Smooth muscle cell (in vitro differentiated cells): Measurements from ENCODE around the gene SSBP2. TPM values are rescaled to one million over a fixed set of nuclear protein-coding genes. Genes with fewer than 3 reads are reported as not detected.

Experiments
- DNase-seq: peaks from one replicate; lab custom pipeline; 2025; ENCODE audit not compliant: unreplicated experiment; lab: John Stamatoyannopoulos, UW
- H2AFZ ChIP-seq: fragments of 200-600 bp; sonication (generic); 2 replicates; pipeline ENCODE4 v1.6.0; 2016; ENCODE audit warnings: antibody characterized with exemption, low read depth, mild to moderate bottlenecking
- H3F3A ChIP-seq: fragments of 200-600 bp; sonication (generic); 2 replicates; pipeline ENCODE4 v1.6.0; 2017; ENCODE audit warnings: antibody characterized with exemption, low read depth
- H3K27ac ChIP-seq: fragments of 200-600 bp; sonication (generic); 2 replicates; pipeline ENCODE4 v1.5.1; 2016; ENCODE audit warnings: low read depth, mild to moderate bottlenecking
- H3K27me3 ChIP-seq: fragments of 200-600 bp; sonication (generic); 2 replicates; pipeline ENCODE4 v1.6.1; 2016; ENCODE audit warnings: low read depth, mild to moderate bottlenecking
- H3K36me3 ChIP-seq: fragments of 200-600 bp; sonication (generic); 2 replicates; pipeline ENCODE4 v1.5.1; 2016; ENCODE audit warnings: low read depth
- H3K4me1 ChIP-seq: fragments of 200-600 bp; sonication (generic); 2 replicates; pipeline ENCODE4 v1.5.1; 2016; ENCODE audit warnings: low read depth
- H3K4me2 ChIP-seq: fragments of 200-600 bp; sonication (generic); 2 replicates; pipeline ENCODE4 v1.6.0; 2016; ENCODE audit warnings: mild to moderate bottlenecking
- H3K4me3 ChIP-seq: fragments of 200-600 bp; sonication (generic); 2 replicates; pipeline ENCODE4 v1.5.1; 2016; ENCODE audit warnings: mild to moderate bottlenecking
- H3K79me2 ChIP-seq: fragments of 200-600 bp; sonication (generic); 2 replicates; pipeline ENCODE4 v1.6.0; 2016; ENCODE audit warnings: low read depth, mild to moderate bottlenecking
- H3K9ac ChIP-seq: fragments of 200-600 bp; sonication (generic); 2 replicates; pipeline ENCODE4 v1.6.0; 2016; ENCODE audit warnings: low read depth
- H3K9me3 ChIP-seq: fragments of 200-600 bp; sonication (generic); replicated peaks from 2 replicates; pipeline ENCODE4 v1.5.1; 2016; ENCODE audit warnings: low read depth
- H4K20me1 ChIP-seq: fragments of 200-600 bp; sonication (generic); 2 replicates; pipeline ENCODE4 v1.6.0; 2016; ENCODE audit warnings: low read depth
- WGBS: methylation state at CpG from one replicate; pipeline ENCODE4 v1.1.7; 2016; ENCODE audit warnings: low lambda C conversion rate; 5-methylcytosine and 5-hydroxymethylcytosine counted together
- polyA plus RNA-seq: library from polyadenylated mRNA; unstranded; fragments of >200 nt; fragmentation: Nextera tagmentation; extraction: Ambion mirVana; gene quantifications from 2 replicates; pipeline ENCODE4 v1.2.1, GENCODE V29; 2016
- total RNA-seq: library from RNA; depleted of rRNA; stranded (reverse); fragments of >200 nt; gene quantifications from 2 replicates; pipeline ENCODE4 v1.2.3, GENCODE V29; 2014
- TF ChIP-seq, protein P1 (sequence below): fragments of 200-600 bp; sonication (generic); IDR thresholded peaks from 2 replicates; pipeline ENCODE4 v1.5.1; 2017; ENCODE audit warnings: borderline replicate concordance, mild to moderate bottlenecking, antibody characterized with exemption; ENCODE audit not compliant: insufficient read depth, poor library complexity, severe bottlenecking

SSBP2 gene
- total and polyA plus RNA-seq, 2 experiments from 2014 or later = 44.0 to 48.0 TPM

DNA sequence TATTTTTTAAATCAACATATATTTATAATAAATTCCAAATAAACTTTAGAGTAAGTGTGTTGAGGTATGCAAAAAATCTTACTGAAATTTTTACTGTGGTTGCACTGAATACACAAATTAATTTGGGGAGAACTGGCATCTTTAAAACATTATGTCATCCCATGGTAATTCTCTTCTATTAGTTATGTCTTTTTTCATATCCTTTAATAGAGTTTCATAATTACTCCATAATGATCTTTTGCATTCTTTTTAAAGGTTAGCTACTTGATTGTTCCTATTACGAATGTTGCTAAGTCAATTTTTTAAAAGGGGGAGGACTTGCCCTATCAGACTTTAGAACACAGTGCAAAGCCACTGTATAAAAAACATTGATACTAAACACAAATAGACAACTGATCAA, 26.8 kb downstream of the SSBP2 start:
- 100% methylated on average over 1 of the region's 1 CpG for WGBS
- Histone ChIP-seq H3K9me3 (no peaks in the 10 kb centered on the region), H3K36me3 (no peaks in the 10 kb centered on the region), H3K9ac (no peak overlapping the region), H3K79me2 (peaks cover 63% of the 10 kb centered on the region), H2AFZ (no peak overlapping the region), H3K4me1 (peaks cover 3% of the 10 kb centered on the region), H3K27me3 (no peaks in the 10 kb centered on the region), H3K4me2 (no peak overlapping the region), H3K27ac (no peak overlapping the region), H3K4me3 (no peak overlapping the region), H3F3A (no peaks in the 10 kb centered on the region), H4K20me1 (peaks cover 51% of the 10 kb centered on the region)
- DNase-seq = no peak
- TF ChIP-seq, protein P1, sequence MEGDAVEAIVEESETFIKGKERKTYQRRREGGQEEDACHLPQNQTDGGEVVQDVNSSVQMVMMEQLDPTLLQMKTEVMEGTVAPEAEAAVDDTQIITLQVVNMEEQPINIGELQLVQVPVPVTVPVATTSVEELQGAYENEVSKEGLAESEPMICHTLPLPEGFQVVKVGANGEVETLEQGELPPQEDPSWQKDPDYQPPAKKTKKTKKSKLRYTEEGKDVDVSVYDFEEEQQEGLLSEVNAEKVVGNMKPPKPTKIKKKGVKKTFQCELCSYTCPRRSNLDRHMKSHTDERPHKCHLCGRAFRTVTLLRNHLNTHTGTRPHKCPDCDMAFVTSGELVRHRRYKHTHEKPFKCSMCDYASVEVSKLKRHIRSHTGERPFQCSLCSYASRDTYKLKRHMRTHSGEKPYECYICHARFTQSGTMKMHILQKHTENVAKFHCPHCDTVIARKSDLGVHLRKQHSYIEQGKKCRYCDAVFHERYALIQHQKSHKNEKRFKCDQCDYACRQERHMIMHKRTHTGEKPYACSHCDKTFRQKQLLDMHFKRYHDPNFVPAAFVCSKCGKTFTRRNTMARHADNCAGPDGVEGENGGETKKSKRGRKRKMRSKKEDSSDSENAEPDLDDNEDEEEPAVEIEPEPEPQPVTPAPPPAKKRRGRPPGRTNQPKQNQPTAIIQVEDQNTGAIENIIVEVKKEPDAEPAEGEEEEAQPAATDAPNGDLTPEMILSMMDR = no peak

DNA sequence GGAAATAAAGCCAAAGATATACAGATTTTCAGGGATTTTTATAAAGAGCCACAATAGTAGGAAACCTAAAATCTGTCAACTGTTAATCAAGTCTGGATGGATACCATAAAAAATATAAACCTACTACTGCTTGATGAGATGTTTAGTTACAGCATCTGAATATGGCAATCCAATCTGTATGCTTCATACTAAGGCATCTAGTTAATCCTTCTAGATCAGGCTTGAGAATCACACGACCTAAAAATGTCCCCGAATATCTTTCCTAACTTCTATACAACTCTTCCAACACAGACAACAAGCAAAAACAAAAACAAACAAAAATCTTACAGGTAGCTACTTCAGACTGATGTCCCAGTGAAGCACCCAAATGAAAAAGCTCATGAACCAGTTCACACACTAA, 29.8 kb downstream of the SSBP2 start:
- Histone ChIP-seq H3K27ac (no peak overlapping the region), H3F3A (no peaks in the 10 kb centered on the region), H3K27me3 (no peaks in the 10 kb centered on the region), H3K4me2 (no peak overlapping the region), H2AFZ (no peak overlapping the region), H3K4me3 (no peak overlapping the region), H3K4me1 (peaks cover 17% of the 10 kb centered on the region), H3K79me2 (peaks cover 59% of the 10 kb centered on the region), H3K36me3 (no peaks in the 10 kb centered on the region), H3K9ac (no peak overlapping the region), H4K20me1 (peaks cover 59% of the 10 kb centered on the region), H3K9me3 (no peaks in the 10 kb centered on the region)
- no peak for DNase-seq
- TF ChIP-seq, protein P1 = no peak
- 66% methylated on average over 2 of the region's 2 CpGs for WGBS

DNA sequence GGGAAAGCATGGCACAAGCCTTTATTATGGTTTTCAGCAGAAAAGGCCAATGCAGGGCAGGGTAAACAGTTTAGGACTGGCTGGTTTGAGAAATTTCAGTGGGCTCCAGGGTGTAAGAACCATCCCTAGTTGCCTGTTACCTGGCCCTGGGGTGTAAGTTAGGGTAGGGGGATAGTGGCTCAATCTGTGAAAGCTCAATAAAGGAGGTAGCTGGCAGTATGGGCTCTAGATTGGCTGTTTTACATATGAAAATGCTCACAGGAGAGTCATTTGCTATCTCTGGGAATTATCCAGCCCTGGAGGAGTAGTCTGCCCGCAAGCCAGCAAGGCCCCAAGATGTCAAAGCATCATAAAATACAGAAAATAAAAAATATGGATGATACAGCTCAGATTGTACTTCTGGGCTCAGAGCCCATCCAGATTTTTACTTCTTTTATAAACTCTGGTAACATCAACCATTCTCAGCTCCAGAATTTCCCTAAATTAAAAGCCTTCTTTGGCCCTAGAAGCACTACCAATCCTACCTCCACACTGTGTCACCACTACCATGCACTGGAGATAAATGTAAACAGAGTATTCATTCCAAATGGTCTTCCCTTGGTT, 31.1 kb downstream of the SSBP2 start:
- peaks cover 52% of the 10 kb centered on the region for H3K79me2 ChIP-seq
- peaks cover 17% of the 10 kb centered on the region for H3K4me1 ChIP-seq
- no peak overlapping the region for H3K4me2 ChIP-seq
- no peaks in the 10 kb centered on the region for H3K9me3 ChIP-seq
- DNase-seq = no peak
- no peaks in the 10 kb centered on the region for H3K36me3 ChIP-seq
- no peaks in the 10 kb centered on the region for H3K27me3 ChIP-seq
- no peaks in the 10 kb centered on the region for H3F3A ChIP-seq
- peaks cover 55% of the 10 kb centered on the region for H4K20me1 ChIP-seq
- WGBS = 89% methylated on average over 1 of the region's 1 CpG
- no peak overlapping the region for H3K4me3 ChIP-seq
- H3K27ac ChIP-seq = no peak overlapping the region
- H2AFZ ChIP-seq = no peak overlapping the region
- H3K9ac ChIP-seq = no peak overlapping the region
- TF ChIP-seq, protein P1 = no peak

DNA sequence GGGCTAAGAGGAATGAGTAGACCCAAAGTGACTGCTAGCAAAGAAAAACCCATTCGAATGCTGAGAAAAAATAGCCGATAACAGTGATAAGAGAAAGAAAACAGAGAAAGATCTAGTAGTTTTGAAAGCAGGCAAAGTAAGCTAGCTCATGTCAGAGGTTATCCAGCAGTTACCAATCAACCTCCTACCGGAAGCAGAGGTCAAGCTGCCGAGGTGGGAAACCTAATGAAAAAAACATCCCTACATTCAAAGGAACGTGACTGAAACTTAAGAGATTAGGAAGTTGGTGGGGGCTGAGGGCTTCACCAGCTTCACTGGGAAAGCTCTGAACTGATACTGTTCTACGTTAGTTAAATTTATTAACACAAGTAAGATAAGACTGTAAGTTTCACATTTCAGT, 32.6 kb downstream of the SSBP2 start:
- peak overlapping the region; percentile 78 for H2AFZ ChIP-seq
- no peaks in the 10 kb centered on the region for H3K9me3 ChIP-seq
- peaks cover 45% of the 10 kb centered on the region for H4K20me1 ChIP-seq
- peak overlapping the region; percentile 82 for H3K4me2 ChIP-seq
- peak overlapping the region; percentile 15 for H3K4me3 ChIP-seq
- no peaks in the 10 kb centered on the region for H3F3A ChIP-seq
- H3K9ac ChIP-seq = no peak overlapping the region
- peak overlapping the region; percentile 44 for H3K27ac ChIP-seq
- H3K79me2 ChIP-seq = peaks cover 47% of the 10 kb centered on the region
- H3K4me1 ChIP-seq = peaks cover 17% of the 10 kb centered on the region
- no peak for DNase-seq
- TF ChIP-seq, protein P1 = no peak
- no peaks in the 10 kb centered on the region for H3K27me3 ChIP-seq
- H3K36me3 ChIP-seq = no peaks in the 10 kb centered on the region
- WGBS = 28% methylated on average over 6 of the region's 6 CpGs
